ENCODE measurements around the gene EP400. TPM values are rescaled to one million over a fixed set of nuclear protein-coding genes. Genes with fewer than 3 reads are reported as not detected.

Gene EP400
- total and polyA plus RNA-seq, 2 experiments from 2014 or later, result 10.3 to 12.3 TPM

DNA sequence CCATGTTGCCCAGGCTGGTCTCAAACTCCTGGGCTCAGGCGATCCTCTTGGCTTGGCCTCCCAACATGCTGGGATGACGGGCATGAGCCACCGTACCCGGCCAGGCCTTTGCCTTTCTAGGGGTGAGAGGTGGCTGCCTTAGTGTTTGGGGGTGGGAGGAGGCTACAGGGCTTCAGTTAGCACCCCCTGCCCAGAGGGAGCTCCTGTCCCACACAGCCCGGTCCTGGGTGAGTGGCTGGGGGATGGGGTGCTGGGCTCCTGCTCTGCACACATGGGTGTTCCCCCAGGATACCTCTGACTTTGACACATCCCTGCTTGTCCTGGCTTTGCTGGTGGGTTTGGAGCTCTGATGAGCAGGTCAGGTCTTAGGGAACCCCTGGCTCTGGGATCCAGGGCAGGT lies 45.4 kb upstream of the EP400 start:
- H2AFZ ChIP-seq, result no peak overlapping the region
- H3K27ac ChIP-seq, result no peak overlapping the region
- no peak for DNase-seq (ENCODE audit: low spot score)
- H3K4me2 ChIP-seq, result no peak overlapping the region
- H3K27me3 ChIP-seq, result no peaks in the 10 kb centered on the region
- H4K20me1 ChIP-seq (ENCODE audit: insufficient read depth, poor library complexity, severe bottlenecking), result peaks cover 59% of the 10 kb centered on the region
- no peaks in the 10 kb centered on the region for H3K36me3 ChIP-seq (replicated peaks; ENCODE audit: insufficient read depth, low read depth)
- H3K9me3 ChIP-seq (ENCODE audit: low read depth), result no peaks in the 10 kb centered on the region
- H3K4me1 ChIP-seq (ENCODE audit: insufficient read depth), result no peaks in the 10 kb centered on the region
- H3K79me2 ChIP-seq, result peaks cover 57% of the 10 kb centered on the region
- H3K4me3 ChIP-seq, result no peak overlapping the region
- 96% methylated on average over 5 of the region's 5 CpGs for WGBS (ENCODE audit: low lambda C conversion rate, missing lambda C conversion rate)
- H3K9me2 ChIP-seq (replicated peaks; ENCODE audit: insufficient read depth), result no peaks in the 10 kb centered on the region
- TF ChIP-seq EZH2phosphoT487 (IDR thresholded peaks at IDR 0.05; ENCODE audit: low read depth, severe bottlenecking, unreplicated experiment), result no peak
- TF ChIP-seq, protein P1, sequence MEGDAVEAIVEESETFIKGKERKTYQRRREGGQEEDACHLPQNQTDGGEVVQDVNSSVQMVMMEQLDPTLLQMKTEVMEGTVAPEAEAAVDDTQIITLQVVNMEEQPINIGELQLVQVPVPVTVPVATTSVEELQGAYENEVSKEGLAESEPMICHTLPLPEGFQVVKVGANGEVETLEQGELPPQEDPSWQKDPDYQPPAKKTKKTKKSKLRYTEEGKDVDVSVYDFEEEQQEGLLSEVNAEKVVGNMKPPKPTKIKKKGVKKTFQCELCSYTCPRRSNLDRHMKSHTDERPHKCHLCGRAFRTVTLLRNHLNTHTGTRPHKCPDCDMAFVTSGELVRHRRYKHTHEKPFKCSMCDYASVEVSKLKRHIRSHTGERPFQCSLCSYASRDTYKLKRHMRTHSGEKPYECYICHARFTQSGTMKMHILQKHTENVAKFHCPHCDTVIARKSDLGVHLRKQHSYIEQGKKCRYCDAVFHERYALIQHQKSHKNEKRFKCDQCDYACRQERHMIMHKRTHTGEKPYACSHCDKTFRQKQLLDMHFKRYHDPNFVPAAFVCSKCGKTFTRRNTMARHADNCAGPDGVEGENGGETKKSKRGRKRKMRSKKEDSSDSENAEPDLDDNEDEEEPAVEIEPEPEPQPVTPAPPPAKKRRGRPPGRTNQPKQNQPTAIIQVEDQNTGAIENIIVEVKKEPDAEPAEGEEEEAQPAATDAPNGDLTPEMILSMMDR (IDR thresholded peaks at IDR 0.05; ENCODE audit: poor library complexity), result no peak
- no peak for TF ChIP-seq EZH2 (IDR thresholded peaks at IDR 0.05; ENCODE audit: borderline replicate concordance)

DNA sequence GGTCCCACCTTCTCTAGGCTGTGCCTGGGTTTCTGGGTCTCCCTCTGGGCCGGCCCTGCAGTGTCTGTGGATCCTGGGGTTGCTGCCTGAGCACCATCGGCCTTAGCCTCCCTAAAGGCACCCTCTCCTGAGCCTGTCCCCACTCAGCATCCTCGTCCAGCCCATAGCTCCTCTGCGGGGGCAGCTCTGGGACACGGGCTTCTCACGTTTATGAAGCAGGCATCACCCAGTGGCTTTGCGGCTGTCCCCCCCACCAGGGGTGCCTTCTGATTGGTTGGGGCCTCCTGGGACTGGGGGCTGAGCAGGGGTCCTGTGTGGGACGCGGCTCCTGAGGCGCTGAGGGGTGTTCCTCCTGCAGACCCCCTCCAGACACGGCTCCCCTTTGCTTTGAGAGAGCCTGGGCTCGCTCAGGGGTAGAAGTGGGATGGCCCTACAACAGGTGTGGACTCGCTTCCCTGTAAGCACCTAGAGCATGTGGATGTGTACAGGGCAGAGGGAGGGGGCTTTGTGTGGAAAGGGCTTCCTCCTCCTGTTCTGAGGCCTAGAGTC lies 44.6 kb upstream of the EP400 start:
- H2AFZ ChIP-seq, result no peak overlapping the region
- H3K4me3 ChIP-seq, result no peak overlapping the region
- peaks cover 48% of the 10 kb centered on the region for H3K79me2 ChIP-seq
- DNase-seq (ENCODE audit: low spot score), result no peak
- no peak overlapping the region for H3K27ac ChIP-seq
- no peaks in the 10 kb centered on the region for H3K36me3 ChIP-seq (replicated peaks; ENCODE audit: insufficient read depth, low read depth)
- 98% methylated on average over 12 of the region's 13 CpGs for WGBS (ENCODE audit: low lambda C conversion rate, missing lambda C conversion rate)
- no peaks in the 10 kb centered on the region for H3K27me3 ChIP-seq
- H3K4me2 ChIP-seq, result no peak overlapping the region
- H3K4me1 ChIP-seq (ENCODE audit: insufficient read depth), result no peaks in the 10 kb centered on the region
- H3K9me2 ChIP-seq (replicated peaks; ENCODE audit: insufficient read depth), result no peaks in the 10 kb centered on the region
- TF ChIP-seq, protein P1 (IDR thresholded peaks at IDR 0.05; ENCODE audit: poor library complexity), result no peak
- TF ChIP-seq EZH2 (IDR thresholded peaks at IDR 0.05; ENCODE audit: borderline replicate concordance) (no peak), EZH2phosphoT487 (IDR thresholded peaks at IDR 0.05; ENCODE audit: low read depth, severe bottlenecking, unreplicated experiment) (no peak)
- no peaks in the 10 kb centered on the region for H3K9me3 ChIP-seq (ENCODE audit: low read depth)
- peaks cover 58% of the 10 kb centered on the region for H4K20me1 ChIP-seq (ENCODE audit: insufficient read depth, poor library complexity, severe bottlenecking)

DNA sequence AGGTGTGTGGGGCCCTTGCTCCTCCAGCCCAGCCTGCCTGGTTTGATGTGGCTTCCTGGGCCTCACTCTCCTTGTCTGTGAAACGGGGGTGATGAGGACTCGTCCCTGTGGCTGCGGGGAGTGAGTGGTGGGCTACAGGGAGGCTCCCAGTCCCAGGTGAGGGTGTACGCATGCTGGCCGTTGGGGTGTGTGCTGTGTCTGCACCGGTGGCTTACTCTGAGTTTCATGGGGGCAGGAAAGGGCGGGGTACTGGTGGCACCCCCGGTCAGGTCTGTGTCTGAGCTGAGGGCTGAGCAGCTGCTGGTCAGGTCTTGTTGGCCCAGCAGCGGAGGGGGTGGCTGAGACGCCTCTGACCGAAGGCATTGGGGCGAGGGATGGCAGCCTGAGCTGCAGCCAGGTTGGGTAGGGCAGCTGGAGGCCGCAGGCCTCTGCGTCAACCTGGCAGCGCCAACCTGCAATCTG lies 44.1 kb upstream of the EP400 start:
- Histone ChIP-seq H2AFZ (no peak overlapping the region), H3K79me2 (peaks cover 43% of the 10 kb centered on the region), H4K20me1 (ENCODE audit: insufficient read depth, poor library complexity, severe bottlenecking) (peaks cover 53% of the 10 kb centered on the region), H3K27ac (no peak overlapping the region), H3K36me3 (replicated peaks; ENCODE audit: insufficient read depth, low read depth) (no peaks in the 10 kb centered on the region), H3K4me3 (no peak overlapping the region), H3K9me3 (ENCODE audit: low read depth) (no peaks in the 10 kb centered on the region), H3K27me3 (no peaks in the 10 kb centered on the region), H3K4me1 (ENCODE audit: insufficient read depth) (no peaks in the 10 kb centered on the region), H3K4me2 (no peak overlapping the region), H3K9me2 (replicated peaks; ENCODE audit: insufficient read depth) (no peaks in the 10 kb centered on the region)
- WGBS (ENCODE audit: low lambda C conversion rate, missing lambda C conversion rate), result 96% methylated on average over 15 of the region's 15 CpGs
- no peak for DNase-seq (ENCODE audit: low spot score)
- TF ChIP-seq EZH2phosphoT487 (IDR thresholded peaks at IDR 0.05; ENCODE audit: low read depth, severe bottlenecking, unreplicated experiment) (no peak), EZH2 (IDR thresholded peaks at IDR 0.05; ENCODE audit: borderline replicate concordance) (no peak)
- TF ChIP-seq, protein P1 (IDR thresholded peaks at IDR 0.05; ENCODE audit: poor library complexity), result no peak
